A673 (cell line): ENCODE data around the gene F8.

Experiments
- CTCF ChIP-seq: fragments of 300-800, 200-600 bp; sonication (generic); conservative IDR thresholded peaks from 2 replicates; pipeline ENCODE4 v1.5.1; 2017; ENCODE audit warnings: low read depth, mild to moderate bottlenecking, antibody characterized with exemption, low read length, moderate library complexity, mixed read lengths
- EZH2 ChIP-seq: fragments of 200-600 bp; sonication (generic); IDR thresholded peaks from 2 replicates; pipeline ENCODE4 v1.6.1; 2017; ENCODE audit warnings: borderline replicate concordance, low read depth, mild to moderate bottlenecking, mixed read lengths, antibody characterized with exemption, low read length; ENCODE audit not compliant: poor library complexity, severe bottlenecking

- TF ChIP-seq CTCF (no peak), EZH2 (no peak)
These were observed 229.3 kb downstream of the F8 start for GRCh38 chrX:154793084-154793795.
